Stimulated activated CD8-positive, alpha-beta memory T cell treated with anti-CD3 and anti-CD28 coated beads, Interleukin-4, amount 100 ng/mL, for 1 hour (primary cell): ENCODE results near the gene SLC36A3.
"Not testable (repeated sequence)": the region's sequence is repeated elsewhere in the genome, so short reads cannot be mapped to it uniquely, and the experiment has no call there.

Experiments
- DNase-seq, 2 donors: peaks; one replicate each; pipeline ENCODE4 v3.0.0-alpha.2; 2020; ENCODE audit warnings: low read depth in 2 of 2, low spot score in 1 of 2

SLC36A3 gene

GRCh38 chr5:151309266-151309665, 5.7 kb upstream of the SLC36A3 start:
- not testable (repeated sequence) for DNase-seq

- no peak for DNase-seq
Observed at GRCh38 chr5:151298063-151298855, 5.3 kb downstream of the SLC36A3 start.

- no peak for DNase-seq
Observed at GRCh38 chr5:151296974-151297373, 6.6 kb downstream of the SLC36A3 start.

GRCh38 chr5:151296478-151296830, 7.1 kb downstream of the SLC36A3 start:
- DNase-seq = no peak

GRCh38 chr5:151295791-151296477, 7.6 kb downstream of the SLC36A3 start:
- no peak for DNase-seq

- no peak for DNase-seq
Observed at GRCh38 chr5:151295138-151295537, 8.4 kb downstream of the SLC36A3 start.

GRCh38 chr5:151293624-151294023, 9.9 kb downstream of the SLC36A3 start:
- no peak for DNase-seq

GRCh38 chr5:151288180-151288579, 15.4 kb downstream of the SLC36A3 start:
- no peak for DNase-seq

GRCh38 chr5:151286246-151286645, 17.3 kb downstream of the SLC36A3 start:
- DNase-seq = no peak

- no peak for DNase-seq
Observed at GRCh38 chr5:151285683-151286082, 17.9 kb downstream of the SLC36A3 start.

GRCh38 chr5:151284392-151284967, 19.1 kb downstream of the SLC36A3 start:
- DNase-seq = no peak

GRCh38 chr5:151283120-151283825, 20.3 kb downstream of the SLC36A3 start:
- no peak for DNase-seq

GRCh38 chr5:151281001-151281639, 22.4 kb downstream of the SLC36A3 start:
- no peak for DNase-seq

GRCh38 chr5:151280443-151280842, 23.1 kb downstream of the SLC36A3 start:
- no peak for DNase-seq

- no peak for DNase-seq
Observed at GRCh38 chr5:151278845-151279244, 24.7 kb downstream of the SLC36A3 start.

GRCh38 chr5:151275803-151276202, 27.8 kb downstream of the SLC36A3 start:
- DNase-seq = no peak

GRCh38 chr5:151274666-151275065, 28.9 kb downstream of the SLC36A3 start:
- no peak for DNase-seq

GRCh38 chr5:151271336-151271735, 32.2 kb downstream of the SLC36A3 start:
- DNase-seq = no peak

GRCh38 chr5:151270599-151270998, 33.0 kb downstream of the SLC36A3 start:
- no peak for DNase-seq

- no peak for DNase-seq
Observed at GRCh38 chr5:151267491-151268260, 35.9 kb downstream of the SLC36A3 start.
